LNCAP (cell line): ENCODE measurements around the gene NKIRAS2.

Experiments
- TF ChIP-seq, protein P1 (sequence below): fragments of 450-650 bp; IDR thresholded peaks from 2 replicates; pipeline ENCODE4 v1.5.1; 2017; ENCODE audit warnings: mild to moderate bottlenecking

Gene NKIRAS2

DNA sequence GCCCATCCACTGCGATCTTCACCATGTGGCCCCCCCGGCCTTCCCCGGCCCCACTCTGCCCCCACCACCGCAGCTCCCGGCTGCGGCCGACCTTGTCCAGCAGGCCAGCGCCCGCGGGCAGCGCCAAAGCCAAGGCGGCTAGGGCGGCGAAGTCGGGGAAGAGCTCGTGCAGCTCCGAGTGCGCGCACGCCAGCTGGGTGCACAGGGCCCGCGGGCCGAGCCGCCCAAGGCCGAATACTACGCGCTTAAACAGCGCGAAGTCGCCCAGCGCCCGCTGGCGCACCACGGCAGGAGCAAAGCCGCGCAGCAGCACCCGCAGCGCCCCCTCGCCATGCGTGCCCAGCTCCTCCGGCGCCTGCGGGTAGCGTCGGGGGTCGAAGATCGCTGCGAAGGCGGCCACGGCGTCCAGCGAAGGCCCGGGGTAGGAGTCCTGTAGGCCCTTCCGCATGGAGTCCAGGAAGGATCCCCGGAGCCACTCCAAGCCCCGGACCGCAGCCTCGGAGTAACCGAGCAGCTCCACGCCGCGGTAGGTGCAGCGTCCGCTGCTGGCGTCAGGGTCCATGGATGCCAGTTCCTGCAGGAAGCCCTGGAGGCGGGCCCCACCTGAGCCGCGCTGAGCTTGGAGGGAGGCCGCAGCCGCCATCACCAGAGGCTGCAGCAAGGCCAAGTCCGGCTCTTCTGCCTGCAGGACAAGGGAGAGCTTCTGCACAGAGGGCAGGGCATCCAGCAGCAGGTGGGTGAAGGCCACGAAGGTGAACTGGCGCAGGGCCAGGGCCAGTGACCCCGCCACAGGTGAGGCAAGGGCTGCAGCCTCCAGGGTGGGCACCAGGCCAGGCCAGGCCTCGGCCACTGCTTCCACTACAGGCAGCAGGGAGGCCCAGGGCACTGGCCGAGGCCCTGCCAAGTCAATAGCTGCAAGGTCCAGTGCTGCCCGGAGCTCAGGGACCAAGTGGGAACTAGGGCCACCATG, 20.2 kb downstream of the NKIRAS2 start:
- TF ChIP-seq, protein P1, sequence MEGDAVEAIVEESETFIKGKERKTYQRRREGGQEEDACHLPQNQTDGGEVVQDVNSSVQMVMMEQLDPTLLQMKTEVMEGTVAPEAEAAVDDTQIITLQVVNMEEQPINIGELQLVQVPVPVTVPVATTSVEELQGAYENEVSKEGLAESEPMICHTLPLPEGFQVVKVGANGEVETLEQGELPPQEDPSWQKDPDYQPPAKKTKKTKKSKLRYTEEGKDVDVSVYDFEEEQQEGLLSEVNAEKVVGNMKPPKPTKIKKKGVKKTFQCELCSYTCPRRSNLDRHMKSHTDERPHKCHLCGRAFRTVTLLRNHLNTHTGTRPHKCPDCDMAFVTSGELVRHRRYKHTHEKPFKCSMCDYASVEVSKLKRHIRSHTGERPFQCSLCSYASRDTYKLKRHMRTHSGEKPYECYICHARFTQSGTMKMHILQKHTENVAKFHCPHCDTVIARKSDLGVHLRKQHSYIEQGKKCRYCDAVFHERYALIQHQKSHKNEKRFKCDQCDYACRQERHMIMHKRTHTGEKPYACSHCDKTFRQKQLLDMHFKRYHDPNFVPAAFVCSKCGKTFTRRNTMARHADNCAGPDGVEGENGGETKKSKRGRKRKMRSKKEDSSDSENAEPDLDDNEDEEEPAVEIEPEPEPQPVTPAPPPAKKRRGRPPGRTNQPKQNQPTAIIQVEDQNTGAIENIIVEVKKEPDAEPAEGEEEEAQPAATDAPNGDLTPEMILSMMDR: no peak

DNA sequence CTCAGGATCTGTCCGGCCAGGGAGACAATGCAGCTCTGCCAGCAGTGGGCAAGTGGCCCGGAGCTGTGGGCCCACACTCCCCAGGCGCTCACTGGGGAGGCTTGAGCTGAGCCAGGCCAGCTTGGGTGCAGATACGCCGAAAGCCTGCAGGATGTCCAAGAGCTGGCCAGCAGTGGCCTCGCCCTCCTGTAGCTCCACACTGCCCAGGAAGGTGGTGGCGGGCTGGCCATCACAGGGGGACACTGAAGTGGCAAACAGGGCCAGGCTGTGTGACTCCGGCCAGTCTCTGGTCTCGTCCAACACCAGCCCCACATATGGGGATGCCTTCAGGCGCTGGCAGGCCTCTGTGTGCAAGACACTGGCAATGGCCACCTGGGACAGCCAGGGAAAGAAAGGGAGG, 20.9 kb downstream of the NKIRAS2 start:
- TF ChIP-seq, protein P1: no peak

DNA sequence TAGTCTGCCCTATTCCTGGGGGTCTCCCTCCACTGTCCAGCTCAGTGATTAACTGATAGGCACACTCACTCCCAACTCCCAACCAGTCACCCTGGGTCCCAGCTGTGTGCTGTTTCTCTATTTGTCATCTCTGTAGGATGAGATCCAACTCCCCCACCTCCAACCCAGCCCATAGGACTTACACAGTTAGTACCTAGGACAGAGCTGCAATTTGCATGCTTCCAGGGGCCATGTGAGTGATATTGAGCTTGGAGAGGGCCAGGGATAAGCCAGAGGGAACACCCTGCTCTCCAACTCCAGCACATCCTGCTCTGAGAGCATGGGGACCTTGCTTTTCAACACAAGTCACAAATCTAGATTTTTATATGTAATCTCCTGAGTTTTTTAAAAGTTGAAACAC, 21.7 kb downstream of the NKIRAS2 start:
- TF ChIP-seq, protein P1: no peak

DNA sequence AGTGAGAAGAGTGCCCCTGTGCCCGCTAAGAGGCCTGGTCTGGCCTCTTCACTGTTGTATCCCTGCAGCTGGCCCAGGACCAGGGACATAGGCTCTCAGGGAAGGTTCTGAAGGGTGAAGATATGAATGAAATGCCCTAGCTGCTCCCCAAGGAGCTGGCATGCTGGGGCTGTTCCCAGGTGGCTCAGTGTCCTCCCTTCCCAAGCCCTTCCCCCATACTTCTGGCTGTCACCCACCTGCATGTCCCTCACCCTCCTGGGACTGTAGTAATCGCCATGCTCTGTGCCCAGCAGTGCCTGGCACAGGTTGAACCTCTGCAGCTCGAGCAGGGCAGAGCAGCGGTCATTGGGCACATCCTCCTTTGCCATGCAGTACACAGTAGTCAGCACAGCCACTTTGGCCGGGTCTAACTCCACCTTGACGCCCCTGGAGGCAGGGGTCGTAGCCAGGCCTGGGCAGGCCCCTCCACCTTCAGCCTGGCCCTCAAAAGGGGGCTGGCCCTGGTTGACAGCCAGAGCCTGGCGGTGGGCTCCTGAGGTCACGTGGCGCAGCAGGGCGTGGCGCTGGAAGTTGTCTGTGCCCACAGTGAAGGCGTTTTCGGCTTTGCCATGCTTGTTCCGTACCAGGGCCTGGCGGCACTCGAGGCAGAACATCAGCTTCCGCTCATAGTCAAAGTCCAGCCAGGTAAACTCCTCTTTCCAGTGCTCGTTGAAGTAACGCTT, 22.9 kb downstream of the NKIRAS2 start:
- TF ChIP-seq, protein P1: no peak

DNA sequence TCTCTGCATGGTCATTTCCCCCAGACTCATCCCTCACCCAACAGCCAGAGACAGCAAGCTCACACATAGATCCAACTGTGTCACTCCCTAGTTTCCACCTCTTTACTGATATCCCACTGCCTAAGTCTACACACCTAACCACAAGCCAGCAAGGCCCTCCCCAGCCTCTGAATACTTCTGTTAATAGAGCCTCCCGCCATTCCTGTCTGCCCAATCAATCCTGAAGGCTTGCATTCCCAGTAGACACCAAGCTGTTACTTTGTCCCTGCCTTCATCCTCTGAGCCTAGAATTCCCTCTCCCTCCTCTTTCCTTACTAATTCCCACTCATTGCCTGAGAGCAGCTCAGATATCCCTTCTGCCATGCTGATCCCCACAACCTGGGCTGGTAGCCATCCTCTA, 25.8 kb downstream of the NKIRAS2 start:
- TF ChIP-seq, protein P1: no peak

DNA sequence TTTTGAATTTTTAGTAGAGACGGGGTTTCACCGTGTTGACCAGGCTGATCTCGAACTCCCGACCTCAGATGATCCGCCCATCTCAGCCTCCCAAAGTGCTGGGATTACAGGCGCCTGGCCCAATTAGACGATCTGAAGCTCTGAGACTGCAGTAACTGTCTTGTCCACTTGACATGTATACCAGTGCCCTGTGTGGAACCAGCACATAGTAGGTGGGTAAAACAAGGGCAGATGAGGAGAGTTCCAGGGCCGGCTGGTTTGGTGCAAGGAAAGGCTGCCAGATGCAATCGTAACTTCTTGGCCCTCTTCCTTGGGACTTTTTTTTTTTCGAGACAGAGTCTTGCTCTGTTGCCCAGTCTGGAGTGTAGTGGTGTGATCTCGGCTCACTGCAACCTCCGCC, 27.5 kb downstream of the NKIRAS2 start:
- TF ChIP-seq, protein P1: no peak

DNA sequence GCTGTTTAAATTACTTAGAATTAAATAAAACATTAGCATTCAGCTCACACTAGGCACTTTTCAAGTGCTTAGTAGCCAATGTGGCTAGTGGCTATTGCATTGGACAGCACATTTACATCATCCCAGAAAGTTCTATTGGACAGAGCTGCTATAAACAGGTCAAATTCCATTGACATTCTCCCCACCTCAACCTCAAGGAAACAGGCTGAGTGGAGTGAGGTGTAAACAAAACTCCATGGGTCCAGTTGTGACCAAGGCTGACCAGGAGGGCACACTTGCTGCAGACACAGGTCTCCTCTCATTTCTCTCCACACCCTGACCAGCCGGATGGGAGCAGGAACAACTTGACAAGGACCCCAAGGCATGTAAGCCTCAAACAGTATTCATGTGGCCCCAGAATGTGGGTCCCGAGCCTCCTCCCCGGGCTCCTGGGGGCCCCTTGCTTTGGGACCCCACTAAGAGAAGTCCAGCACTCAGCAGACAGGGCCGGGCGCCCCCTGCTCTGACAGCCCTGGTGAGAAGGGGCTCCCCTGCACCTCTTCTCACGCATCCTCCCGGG, 30.0 kb downstream of the NKIRAS2 start:
- TF ChIP-seq, protein P1: no peak
